HepG2 (cell line): ENCODE measurements around the gene GAS1. TPM values are rescaled to one million over a fixed set of nuclear protein-coding genes. Genes with fewer than 3 reads are reported as not detected.

Experiments
- ATAC-seq: fragments of 200-7000 bp; cut with Tn5 transposase; 3 replicates; pipeline ENCODE4 v1.9.1; 2020; ENCODE audit warnings: mild to moderate bottlenecking, moderate library complexity
- BruUV-seq: library from RNA; stranded (reverse); fragments of 400-500 nt; replicated peaks from 2 replicates; lab custom pipeline; 2021; lab: Mats Ljungman, UMichigan
- CTCF ChIA-PET: fragments of 300-600 bp; formaldehyde crosslinking; extraction: SDS; loops from one replicate; lab custom pipeline; 2021; ENCODE audit warnings: low total read pairs, inconsistent platforms, low intra/inter-chr PET ratio; lab: Yijun Ruan, JAX
- POLR2A ChIA-PET: fragments of 350-600 bp; sonication (Branson Sonifier 250); formaldehyde crosslinking; loops from one replicate; lab custom pipeline; 2020; ENCODE audit warnings: antibody characterized with exemption, inconsistent platforms; lab: Yijun Ruan, JAX
- DNase-seq: peaks from one replicate; pipeline ENCODE4 v3.0.0-alpha.2; 2015; ENCODE audit warnings: low spot score
- FAIRE-seq: peaks from 3 replicates; lab custom pipeline; 2011; peaks lifted over from hg19 to GRCh38; lab: Jason Lieb, UNC
- H2AFZ ChIP-seq: one replicate; pipeline ENCODE4 v1.6.1; 2011; ENCODE audit warnings: low read length, inconsistent platforms
- H3K27ac ChIP-seq: fragments of 300-600 bp; 3 replicates; pipeline ENCODE4 v1.8.0; 2011; ENCODE audit warnings: mixed run types, mild to moderate bottlenecking, mixed read lengths, low read length, inconsistent platforms; ENCODE audit not compliant: insufficient read depth; ENCODE audit errors: extremely low read length
- H3K27me3 ChIP-seq, 2 experiments: fragments of 200-600 bp in 1 of 2; 2 replicates in 1 of 2; 3 replicates in 1 of 2; pipeline versions ENCODE4 v1.6.0 to v1.8.0; 2011; ENCODE audit warnings: low read length in 2 of 2, mild to moderate bottlenecking in 2 of 2, moderate library complexity in 2 of 2, inconsistent platforms in 1 of 2; ENCODE audit not compliant: insufficient read depth in 2 of 2, control insufficient read depth in 1 of 2
- H3K36me3 ChIP-seq, 2 experiments: fragments of 200-600 bp in 1 of 2; replicated peaks in 1 of 2; 2 replicates in 1 of 2; 3 replicates in 1 of 2; pipeline versions ENCODE4 v1.5.1 to v1.8.0; 2011; ENCODE audit warnings: low read length in 2 of 2, inconsistent platforms in 1 of 2; ENCODE audit not compliant: insufficient read depth in 2 of 2, control insufficient read depth in 1 of 2
- H3K4me1 ChIP-seq: 2 replicates; pipeline ENCODE4 v1.5.1; 2012; ENCODE audit warnings: low read length, inconsistent platforms; ENCODE audit not compliant: insufficient read depth
- H3K4me2 ChIP-seq: 2 replicates; pipeline ENCODE4 v1.6.0; 2011; ENCODE audit warnings: low read depth, low read length, inconsistent platforms
- H3K4me3 ChIP-seq, 3 experiments: fragments of 200-600 bp in 1 of 3; sonication (generic), shearing (Covaris generic) in 1 of 3; replicated peaks in 1 of 3; 2 replicates each; pipeline ENCODE4 v1.5.1; 2011 to 2016; ENCODE audit warnings: low read length in 3 of 3, inconsistent platforms in 2 of 3, low read depth in 2 of 3, mild to moderate bottlenecking in 2 of 3, control low read depth in 1 of 3, mixed read lengths in 1 of 3; ENCODE audit not compliant: insufficient read depth in 1 of 3
- H3K79me2 ChIP-seq: one replicate; pipeline ENCODE4 v1.6.1; 2011; ENCODE audit warnings: low read length, inconsistent platforms; ENCODE audit not compliant: insufficient read depth
- H3K9ac ChIP-seq: 2 replicates; pipeline ENCODE4 v1.6.0; 2011; ENCODE audit warnings: mild to moderate bottlenecking, low read depth, low read length, inconsistent platforms; ENCODE audit not compliant: insufficient read depth
- H3K9me3 ChIP-seq: 2 replicates; pipeline ENCODE4 v1.5.1; 2012; ENCODE audit warnings: mild to moderate bottlenecking, low read length
- H4K20me1 ChIP-seq: 2 replicates; pipeline ENCODE4 v1.6.0; 2011; ENCODE audit warnings: inconsistent platforms, mild to moderate bottlenecking, low read length, moderate library complexity; ENCODE audit not compliant: insufficient read depth
- ETV5 ChIP-seq: IDR thresholded peaks from 2 replicates; pipeline ENCODE4 v1.6.1; 2018; ENCODE audit warnings: missing biosample characterization, missing genetic modification reagents, inconsistent platforms, borderline replicate concordance
- GTF3A ChIP-seq: sonication (generic); formaldehyde crosslinking; conservative IDR thresholded peaks from 2 replicates; pipeline ENCODE4 v1.4.0; 2020; ENCODE audit warnings: mild to moderate bottlenecking, missing genetic modification reagents
- GZF1 ChIP-seq: sonication (generic); formaldehyde crosslinking; IDR thresholded peaks from 2 replicates; pipeline ENCODE4 v1.5.1; 2020; ENCODE audit warnings: mild to moderate bottlenecking, missing genetic modification reagents
- HDAC2 ChIP-seq: sonication (generic); formaldehyde crosslinking; IDR thresholded peaks from 2 replicates; pipeline ENCODE4 v1.4.0; 2020; ENCODE audit warnings: missing genetic modification reagents
- MXD1 ChIP-seq: sonication (generic); formaldehyde crosslinking; IDR thresholded peaks from 2 replicates; pipeline ENCODE4 v1.4.0; 2020; ENCODE audit warnings: mild to moderate bottlenecking, missing genetic modification reagents
- NCOA2 ChIP-seq: sonication (generic); formaldehyde crosslinking; IDR thresholded peaks from 2 replicates; pipeline ENCODE4 v1.8.0; 2022; ENCODE audit warnings: inconsistent platforms
- NFIC ChIP-seq: IDR thresholded peaks from 2 replicates; pipeline ENCODE4 v1.6.1; 2012; ENCODE audit warnings: mild to moderate bottlenecking, low read length, inconsistent platforms
- SP4 ChIP-seq: sonication (generic); formaldehyde crosslinking; IDR thresholded peaks from 2 replicates; pipeline ENCODE4 v1.8.1; 2023; ENCODE audit warnings: mild to moderate bottlenecking, missing genetic modification reagents
- TP53 ChIP-seq: sonication (generic); formaldehyde crosslinking; conservative IDR thresholded peaks from 2 replicates; pipeline ENCODE4 v1.4.0; 2020; ENCODE audit warnings: missing genetic modification reagents
- ZBTB14 ChIP-seq: sonication (generic); formaldehyde crosslinking; IDR thresholded peaks from 2 replicates; pipeline ENCODE4 v1.4.0; 2020; ENCODE audit warnings: missing genetic modification reagents
- ZFP82 ChIP-seq: sonication (generic); formaldehyde crosslinking; IDR thresholded peaks from 2 replicates; pipeline ENCODE4 v1.5.1; 2020; ENCODE audit warnings: mild to moderate bottlenecking, missing genetic modification reagents, borderline replicate concordance
- ZNF547 ChIP-seq: sonication (generic); formaldehyde crosslinking; IDR thresholded peaks from 2 replicates; pipeline ENCODE4 v1.5.1; 2020; ENCODE audit warnings: mild to moderate bottlenecking, missing genetic modification reagents
- ZNF557 ChIP-seq: sonication (generic); formaldehyde crosslinking; IDR thresholded peaks from 2 replicates; pipeline ENCODE4 v1.4.0; 2020; ENCODE audit warnings: missing genetic modification reagents
- ZNF567 ChIP-seq: sonication (generic); formaldehyde crosslinking; IDR thresholded peaks from 2 replicates; pipeline ENCODE4 v1.8.1; 2023; ENCODE audit warnings: mild to moderate bottlenecking, missing genetic modification reagents, borderline replicate concordance
- ZNF709 ChIP-seq: sonication (generic); formaldehyde crosslinking; IDR thresholded peaks from 2 replicates; pipeline ENCODE4 v1.5.0; 2020; ENCODE audit warnings: mild to moderate bottlenecking, missing genetic modification reagents
- ZNF891 ChIP-seq: sonication (generic); formaldehyde crosslinking; IDR thresholded peaks from 2 replicates; pipeline ENCODE4 v1.5.0; 2020; ENCODE audit warnings: mild to moderate bottlenecking, missing genetic modification reagents
- WGBS: methylation state at CpG from one replicate; pipeline ENCODE4 v1.1.6; 2017; ENCODE audit warnings: low lambda C conversion rate; 5-methylcytosine and 5-hydroxymethylcytosine counted together
- in situ Hi-C: cut with HindIII; loops from 2 replicates; pipeline ENCODE4 v1.10.0; 2017; ENCODE audit warnings: low pct_unique_long_range_greater_than_20kb; ENCODE audit not compliant: extremely low pct_ligation_motif_present
- intact Hi-C: fragments of 100-400 bp; cut with micrococcal nuclease; formaldehyde crosslinking; loops from one replicate; pipeline ENCODE4 v1.10.0; 2022; ENCODE audit not compliant: unreplicated experiment
- polyA plus RNA-seq, 8 experiments: library from polyadenylated mRNA; depleted of rRNA in 3 of 8; stranded (reverse) in 7 of 8; unstranded in 1 of 8; fragments of >200 nt; fragmentation: Illumina TruSeq in 4 of 8; extraction: Trizol in 4 of 8; gene quantifications; 2 replicates each; pipeline versions ENCODE4 v1.2.1 to v1.2.3, GENCODE V29; 2011 to 2016; ENCODE audit warnings: low read depth in 4 of 8, missing spikeins in 1 of 8, mixed read lengths in 1 of 8; ENCODE audit not compliant: insufficient read depth in 1 of 8
- total RNA-seq, 5 experiments: library from RNA; depleted of rRNA; stranded (reverse); fragments of >200 nt; fragmentation: Illumina TruSeq; extraction: Trizol; gene quantifications; 2 replicates each; pipeline ENCODE4 v1.2.3, GENCODE V29; 2016; ENCODE audit warnings: low read depth in 1 of 5

GAS1 gene
- total and polyA plus RNA-seq, 2 of the 13 experiments (the other 11 are each of a cell fraction or from before 2014, with no cell fraction given) = not detected

- TF ChIP-seq ZFP82 (CRISPR knock-in tag) (no peak), TP53 (CRISPR knock-in tag) (no peak), HDAC2 (CRISPR knock-in tag) (no peak), ZNF709 (CRISPR knock-in tag) (no peak), SP4 (CRISPR knock-in tag) (no peak), ZBTB14 (no peak), ZNF547 (no peak), ZNF891 (CRISPR knock-in tag) (no peak), NCOA2 (CRISPR knock-in tag) (no peak), ZNF557 (CRISPR knock-in tag) (no peak)
These were observed 8.3 kb upstream of the GAS1 start (continued) for GRCh38 chr9:86955561-86955960.

- no peak for TF ChIP-seq NFIC
- no peak for TF ChIP-seq MXD1 (CRISPR knock-in tag)
- no peak for TF ChIP-seq GTF3A (CRISPR knock-in tag)
- no peak for TF ChIP-seq ETV5 (CRISPR knock-in tag)
- no peak for TF ChIP-seq ZNF567 (CRISPR knock-in tag)
- TF ChIP-seq GZF1 (CRISPR knock-in tag) = no peak
- TF ChIP-seq, all 625 proteins: peak for 0
- POLR2A ChIA-PET = no interaction called here
- Histone ChIP-seq H3K4me2 (no peak overlapping the region), H3K4me1 (no peaks in the 10 kb centered on the region), H3K9me3 (no peaks in the 10 kb centered on the region), H3K27ac (no peak overlapping the region), H3K4me3 (no peak overlapping the region), H2AFZ (no peak overlapping the region), H3K9ac (no peak overlapping the region), H3K36me3 (no peaks in the 10 kb centered on the region), H3K79me2 (no peaks in the 10 kb centered on the region), H3K27me3 (peaks cover 0 to 12% of the 10 kb centered on the region in 2 experiments; a peak in 2 of 5 replicates), H4K20me1 (no peaks in the 10 kb centered on the region)
- DNase-seq (no peak), FAIRE-seq (no peak), ATAC-seq (no peak)
- CTCF ChIA-PET = no interaction called here
- WGBS = 31% methylated on average over 2 of the region's 2 CpGs
- intact Hi-C loops (no loop called here), in situ Hi-C loops (no loop called here)
- BruUV-seq = no TSS peak
These were observed 7.7 kb upstream of the GAS1 start for GRCh38 chr9:86955042-86955441.
